Psoas muscle (tissue), 8 donors: Measurements from ENCODE around the gene PTGR3. TPM values are rescaled to one million over a fixed set of nuclear protein-coding genes. Genes with fewer than 3 reads are reported as not detected.
A peak's percentile ranks its signal among the peaks of the same experiment; 100 is the strongest.

Source experiments
- ATAC-seq, 4 donors: fragments of 200-7000 bp; cut with Tn5 transposase; one replicate each; pipeline ENCODE4 v1.9.1; 2020; ENCODE audit warnings: moderate library complexity in 3 of 4, mild to moderate bottlenecking in 2 of 4
- DNase-seq, 2 donors: peaks; one replicate each; pipeline ENCODE4 v3.0.0-alpha.2; 2020
- H3K27ac ChIP-seq: fragments of 200-600 bp; one replicate; pipeline ENCODE4 v1.8.0; 2022
- H3K27me3 ChIP-seq, 3 donors: fragments of 200-600 bp in 1 of 3; one replicate each; pipeline versions ENCODE4 v1.6.1 to v1.8.0; 2013 to 2022; ENCODE audit warnings: low read length in 2 of 3, mild to moderate bottlenecking in 2 of 3, moderate library complexity in 1 of 3; ENCODE audit not compliant: insufficient read depth in 3 of 3
- H3K36me3 ChIP-seq, 2 donors: fragments of 200-600 bp in 1 of 2; one replicate each; pipeline versions ENCODE4 v1.6.1 to v1.8.0; 2013 to 2022; ENCODE audit warnings: low read depth in 1 of 2, mild to moderate bottlenecking in 1 of 2, moderate library complexity in 1 of 2; ENCODE audit not compliant: insufficient read depth in 1 of 2
- H3K4me1 ChIP-seq: fragments of 200-600 bp; one replicate; pipeline ENCODE4 v1.8.0; 2022
- H3K4me3 ChIP-seq: fragments of 200-600 bp; one replicate; pipeline ENCODE4 v1.8.0; 2022; ENCODE audit warnings: mild to moderate bottlenecking
- H3K9me3 ChIP-seq: fragments of 200-600 bp; one replicate; pipeline ENCODE4 v1.8.0; 2022
- WGBS, 3 donors: extraction: QIAGEN DNeasy Blood & Tissue Kit; methylation state at CpG; one replicate each; pipeline versions ENCODE4 v1.1.6 to v1.1.7; 2013; 5-methylcytosine and 5-hydroxymethylcytosine counted together
- intact Hi-C, 2 donors: fragments of 100-400 bp; cut with DNase I; formaldehyde crosslinking; loops; one replicate each; pipeline versions ENCODE4 v1.11.0 to v1.14.2; 2022
- polyA plus RNA-seq, 3 donors: library from polyadenylated mRNA; stranded (reverse); fragments of 200-250 nt; gene quantifications; one replicate each; pipeline ENCODE4 v1.2.3, GENCODE V29; 2013
- total RNA-seq, 4 donors: library from RNA; stranded (reverse); fragmentation: NEBNext Ultra II Directional in 2 of 4; extraction: Animal tissue kit (Norgen Biotek cat#: 25700) in 2 of 4; gene quantifications; one replicate each; pipeline versions ENCODE4 v1.2.1 to v1.2.4, GENCODE V29; 2021 to 2023
- TF ChIP-seq, protein P1 (sequence below): fragments of 200-600 bp; IDR thresholded peaks from one replicate; pipeline ENCODE4 v1.8.0; 2022; ENCODE audit warnings: antibody characterized with exemption
- donor health status: healthy with polysubstance abuse.
- donor health status: DM: no; HTN: no; CAD: no; lungs with moderate emphysema.
- donor health status: Bipolar disorder and iron deficiency.
- donor health status: healthy.
- donor health status: DM: yes; HTN: yes; CAD: no.
- donor health status: DM: no; HTN: no; CAD: no.
- donor health status: DM: no; HTN: no; CAD: no.
- donor health status: DM: yes; HTN: yes; CAD: no.

Gene PTGR3
- total and polyA plus RNA-seq, 7 donors: 20.6 to 66.4 (median 31.7) TPM

DNA sequence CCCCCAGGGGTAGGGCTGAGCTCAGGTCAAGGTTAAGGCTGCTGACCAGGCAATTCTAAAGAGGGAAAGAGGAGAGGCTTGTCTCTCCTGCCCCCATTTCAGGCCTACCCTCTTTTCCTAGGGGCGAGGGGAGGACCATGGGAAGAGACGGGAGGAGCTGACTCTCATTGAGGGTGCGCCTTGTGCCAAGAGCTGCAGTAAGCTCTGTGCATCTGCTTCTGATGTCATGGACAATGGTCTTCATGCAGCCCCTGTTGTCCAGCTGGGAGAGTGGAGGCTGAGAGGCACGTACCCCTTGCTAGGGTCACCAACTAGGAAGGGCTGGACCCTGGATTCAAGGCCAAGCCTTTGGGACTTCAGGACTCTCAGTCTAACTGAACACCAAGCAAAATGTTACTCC lies 45.2 kb downstream of the PTGR3 start:
- H3K9me3 ChIP-seq: no peaks in the 10 kb centered on the region
- TF ChIP-seq, protein P1, sequence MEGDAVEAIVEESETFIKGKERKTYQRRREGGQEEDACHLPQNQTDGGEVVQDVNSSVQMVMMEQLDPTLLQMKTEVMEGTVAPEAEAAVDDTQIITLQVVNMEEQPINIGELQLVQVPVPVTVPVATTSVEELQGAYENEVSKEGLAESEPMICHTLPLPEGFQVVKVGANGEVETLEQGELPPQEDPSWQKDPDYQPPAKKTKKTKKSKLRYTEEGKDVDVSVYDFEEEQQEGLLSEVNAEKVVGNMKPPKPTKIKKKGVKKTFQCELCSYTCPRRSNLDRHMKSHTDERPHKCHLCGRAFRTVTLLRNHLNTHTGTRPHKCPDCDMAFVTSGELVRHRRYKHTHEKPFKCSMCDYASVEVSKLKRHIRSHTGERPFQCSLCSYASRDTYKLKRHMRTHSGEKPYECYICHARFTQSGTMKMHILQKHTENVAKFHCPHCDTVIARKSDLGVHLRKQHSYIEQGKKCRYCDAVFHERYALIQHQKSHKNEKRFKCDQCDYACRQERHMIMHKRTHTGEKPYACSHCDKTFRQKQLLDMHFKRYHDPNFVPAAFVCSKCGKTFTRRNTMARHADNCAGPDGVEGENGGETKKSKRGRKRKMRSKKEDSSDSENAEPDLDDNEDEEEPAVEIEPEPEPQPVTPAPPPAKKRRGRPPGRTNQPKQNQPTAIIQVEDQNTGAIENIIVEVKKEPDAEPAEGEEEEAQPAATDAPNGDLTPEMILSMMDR: no peak
- DNase-seq (no peak), ATAC-seq (no peak)
- H3K36me3 ChIP-seq: no peaks in the 10 kb centered on the region
- H3K4me3 ChIP-seq: no peak overlapping the region
- intact Hi-C loops: loop anchor here in 1 of 2 donors (5.0 to 10.0 kb wide), 4 partner anchors 39 to 511 kb away; no protein-coding TSS in a partner anchor
- WGBS, 3 donors: 94 to 97% (median 95%) methylated on average over 4 of the region's 4 CpGs
- peaks cover 16% of the 10 kb centered on the region for H3K4me1 ChIP-seq
- H3K27me3 ChIP-seq: no peaks in the 10 kb centered on the region
- no peak overlapping the region for H3K27ac ChIP-seq

DNA sequence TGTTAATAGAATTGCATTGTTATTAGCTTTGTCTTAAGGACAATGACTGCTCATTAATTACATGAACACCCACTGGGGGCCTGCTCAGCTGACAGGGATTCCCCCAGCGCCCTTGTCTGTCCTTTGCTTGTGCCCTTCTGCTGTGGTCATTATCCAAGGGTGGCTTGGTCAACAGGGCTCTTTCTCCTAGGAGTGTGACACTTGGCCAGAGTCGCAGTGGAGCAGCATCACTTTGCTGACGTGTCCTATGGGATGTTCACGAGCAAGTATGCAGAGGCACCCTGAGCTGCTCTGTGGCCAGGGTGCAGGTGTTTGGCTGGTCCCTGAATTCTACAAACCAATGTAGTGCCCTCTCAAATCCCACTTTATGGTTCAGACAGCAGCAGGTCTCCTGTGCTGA lies 46.0 kb downstream of the PTGR3 start:
- no peak for ATAC-seq

DNA sequence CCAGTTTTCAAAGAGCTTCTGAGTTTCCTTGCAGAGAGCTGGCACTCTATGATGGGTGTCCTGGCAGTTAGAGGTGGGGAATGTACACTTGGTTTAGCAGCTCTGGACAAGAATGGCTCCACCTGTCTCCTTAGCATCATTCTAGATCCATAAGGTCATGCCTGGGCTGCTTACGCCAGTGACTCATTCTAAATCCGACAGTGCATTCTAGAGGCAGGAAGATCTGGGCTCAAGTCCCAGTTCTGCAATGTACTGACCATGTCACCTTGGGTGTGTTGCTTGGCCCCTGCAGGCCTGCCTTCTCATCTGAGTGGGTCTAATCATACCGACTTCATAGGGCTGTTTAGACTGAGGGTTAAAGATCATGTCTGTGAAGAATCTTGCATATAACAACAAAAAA lies 46.5 kb downstream of the PTGR3 start:
- DNase-seq (no peak), ATAC-seq (peak; percentile 95 to 96 (median 96))
- H3K27me3 ChIP-seq: peaks cover 0 to 1% (median 0%) of the 10 kb centered on the region in 3 donors
- H3K27ac ChIP-seq: peak overlapping the region; percentile 28
- 17 to 18% (median 17%) methylated on average over 3 of the region's 3 CpGs for WGBS, 3 donors
- H3K9me3 ChIP-seq: no peaks in the 10 kb centered on the region
- intact Hi-C loops: loop anchor here in 1 of 2 donors (5.0 to 10.0 kb wide), 4 partner anchors 40 to 510 kb away; no protein-coding TSS in a partner anchor
- no peaks in the 10 kb centered on the region for H3K36me3 ChIP-seq
- peaks cover 13% of the 10 kb centered on the region for H3K4me1 ChIP-seq
- TF ChIP-seq, protein P1: no peak
- no peak overlapping the region for H3K4me3 ChIP-seq

More for the DNA sequence above, 46.0 kb downstream of the PTGR3 start:
- no peak overlapping the region for H3K4me3 ChIP-seq
- H3K9me3 ChIP-seq: no peaks in the 10 kb centered on the region
- no peak for DNase-seq
- H3K27ac ChIP-seq: no peak overlapping the region
- 94 to 97% (median 95%) methylated on average over 4 of the region's 4 CpGs for WGBS, 3 donors
- H3K4me1 ChIP-seq: peaks cover 13% of the 10 kb centered on the region
- H3K27me3 ChIP-seq: no peaks in the 10 kb centered on the region
- H3K36me3 ChIP-seq: no peaks in the 10 kb centered on the region
- TF ChIP-seq, protein P1: no peak
- intact Hi-C loops: loop anchor here in 1 of 2 donors (5.0 to 10.0 kb wide), 4 partner anchors 39 to 511 kb away; no protein-coding TSS in a partner anchor

DNA sequence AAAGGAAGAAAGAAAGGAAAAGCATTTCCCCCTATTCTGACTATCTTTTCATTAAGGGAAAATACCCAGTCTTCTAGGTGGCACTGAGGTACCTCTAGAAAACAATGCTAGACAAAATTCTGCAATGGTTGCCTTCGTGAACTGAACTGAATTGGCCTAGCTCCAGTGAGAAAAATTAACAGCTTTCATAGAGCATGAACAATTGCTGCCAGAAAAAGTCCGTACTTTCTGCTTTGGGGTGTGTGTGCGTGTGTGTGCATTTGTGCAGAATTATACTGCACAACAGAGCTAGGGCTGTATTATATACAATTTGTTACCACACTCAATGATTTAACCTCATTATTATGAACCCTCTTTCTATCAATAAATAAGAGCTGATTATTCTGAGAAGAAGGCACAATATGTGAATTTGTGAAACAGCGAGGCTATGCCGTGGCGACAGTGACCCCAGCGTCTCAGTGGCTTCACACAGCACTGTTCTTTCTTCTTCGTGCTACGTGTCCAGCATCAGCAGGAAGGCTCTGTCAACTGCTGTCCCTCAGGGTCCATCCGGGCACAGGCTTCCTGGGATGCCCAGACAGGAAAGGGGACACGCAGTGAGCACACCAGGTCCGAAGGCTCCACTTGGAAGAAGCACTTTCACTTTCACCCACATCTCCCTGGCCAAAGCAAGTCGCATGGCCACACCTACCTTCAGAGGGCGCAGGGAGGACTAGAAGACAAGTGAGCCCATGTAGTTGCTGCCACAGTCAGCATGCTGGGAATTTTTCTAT lies 47.5 kb downstream of the PTGR3 start:
- H3K27me3 ChIP-seq: peaks cover 0 to 1% (median 0%) of the 10 kb centered on the region in 3 donors
- TF ChIP-seq, protein P1: peak; percentile 19
- DNase-seq: peak; percentile 35 to 63
- intact Hi-C loops: loop anchor here in 1 of 2 donors (5.0 to 10.0 kb wide), 4 partner anchors 41 to 509 kb away; no protein-coding TSS in a partner anchor
- peaks cover 13% of the 10 kb centered on the region for H3K4me1 ChIP-seq
- H3K9me3 ChIP-seq: no peaks in the 10 kb centered on the region
- H3K4me3 ChIP-seq: peak overlapping the region; percentile 61
- H3K36me3 ChIP-seq: no peaks in the 10 kb centered on the region
- H3K27ac ChIP-seq: peak overlapping the region; percentile 28
- 20 to 35% (median 22%) methylated on average over 14 of the region's 14 CpGs for WGBS, 3 donors
- peak; percentile 76 to 84 (median 80) for ATAC-seq
